ENCODE data around the gene MRI1.
A peak's percentile ranks its signal among the peaks of the same experiment; 100 is the strongest.

MRI1 gene

GRCh38 chr19:13812544-13812943 lies 48.2 kb downstream of the MRI1 start:
- ChIA-PET POLR2A (ENCODE audit: low non-redundant PET) (no interaction called here), CTCF (interaction anchor here (0.6 kb wide), 1 partner anchor 27 kb away, joined by 4 read pairs; no protein-coding TSS in a partner anchor)
- peak overlapping the region; percentile 4; the same call in 1 of the 2 replicates for H3K27ac ChIP-seq
- TF ChIP-seq CTCF (conservative IDR thresholded peaks at IDR 0.05; ENCODE audit: low read depth) = no peak
- no peak for DNase-seq (ENCODE audit: low spot score)

DNA sequence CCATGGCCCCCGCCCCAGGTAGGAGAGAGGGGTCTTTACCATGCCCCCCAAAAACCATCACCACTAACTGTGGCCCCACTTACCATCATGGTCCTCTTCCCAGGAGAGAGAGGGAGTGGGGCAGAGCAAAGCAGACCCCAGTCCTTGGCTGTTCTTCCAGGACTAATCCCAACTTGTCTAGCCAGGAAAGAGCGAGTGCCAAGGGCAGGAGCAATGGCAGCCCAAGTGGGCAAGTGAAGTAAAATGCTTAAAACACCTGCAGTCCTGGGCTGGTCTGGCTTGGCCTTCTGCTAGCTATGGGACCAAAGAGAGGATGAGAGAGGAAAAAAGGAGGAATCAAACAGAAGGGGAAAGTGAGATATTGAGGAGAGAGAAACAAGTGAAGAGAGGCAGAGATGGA lies 48.8 kb downstream of the MRI1 start:
- no peak for TF ChIP-seq CTCF (conservative IDR thresholded peaks at IDR 0.05; ENCODE audit: low read depth)
- H3K27ac ChIP-seq = peak overlapping the region; percentile 4; the same call in 1 of the 2 replicates
- ChIA-PET POLR2A (ENCODE audit: low non-redundant PET) (no interaction called here), CTCF (interaction anchor here (0.6 kb wide), 1 partner anchor 15 kb away, joined by 3 read pairs; no protein-coding TSS in a partner anchor)
- DNase-seq (ENCODE audit: low spot score) = no peak

GRCh38 chr19:13814550-13814949 lies 50.2 kb downstream of the MRI1 start:
- TF ChIP-seq CTCF (conservative IDR thresholded peaks at IDR 0.05; ENCODE audit: low read depth) = no peak
- ChIA-PET POLR2A (ENCODE audit: low non-redundant PET) (no interaction called here), CTCF (no interaction called here)
- DNase-seq (ENCODE audit: low spot score) = no peak
- peak overlapping the region; percentile 13; the same call in 1 of the 2 replicates for H3K27ac ChIP-seq

DNA sequence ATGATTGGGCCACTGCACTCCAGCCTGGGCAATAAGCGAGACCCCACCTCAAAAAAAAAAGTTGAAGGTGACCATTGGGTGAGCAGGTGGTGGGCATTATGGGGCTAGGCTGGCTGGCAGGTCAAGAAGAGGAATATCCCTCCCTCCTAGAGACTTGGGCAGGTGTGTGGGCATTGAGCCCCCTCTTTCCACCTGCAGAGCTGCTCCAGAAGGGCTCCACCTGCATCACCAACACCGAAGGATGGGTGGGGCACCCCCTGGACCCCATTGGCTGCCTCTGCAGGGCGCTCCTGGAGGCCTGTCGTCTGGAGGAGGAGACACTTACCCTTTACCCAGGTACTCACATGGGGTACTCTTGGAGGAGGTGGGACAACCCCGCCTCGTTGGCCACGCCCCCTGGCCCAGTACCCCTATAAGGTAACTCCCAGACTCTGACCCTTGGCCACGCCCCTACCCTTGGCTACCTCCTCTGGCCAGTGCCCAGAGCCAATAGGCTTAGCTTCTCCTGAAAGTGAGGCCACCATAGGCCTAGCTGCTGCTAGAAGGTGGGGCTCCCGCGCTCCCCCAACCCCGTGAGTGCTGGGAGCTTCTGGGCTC lies 52.8 kb downstream of the MRI1 start:
- ChIA-PET POLR2A (ENCODE audit: low non-redundant PET) (no interaction called here), CTCF (no interaction called here)
- DNase-seq (ENCODE audit: low spot score) = no peak
- no peak for TF ChIP-seq CTCF (conservative IDR thresholded peaks at IDR 0.05; ENCODE audit: low read depth)
- peak overlapping the region; percentile 4; the same call in 1 of the 2 replicates for H3K27ac ChIP-seq

DNA sequence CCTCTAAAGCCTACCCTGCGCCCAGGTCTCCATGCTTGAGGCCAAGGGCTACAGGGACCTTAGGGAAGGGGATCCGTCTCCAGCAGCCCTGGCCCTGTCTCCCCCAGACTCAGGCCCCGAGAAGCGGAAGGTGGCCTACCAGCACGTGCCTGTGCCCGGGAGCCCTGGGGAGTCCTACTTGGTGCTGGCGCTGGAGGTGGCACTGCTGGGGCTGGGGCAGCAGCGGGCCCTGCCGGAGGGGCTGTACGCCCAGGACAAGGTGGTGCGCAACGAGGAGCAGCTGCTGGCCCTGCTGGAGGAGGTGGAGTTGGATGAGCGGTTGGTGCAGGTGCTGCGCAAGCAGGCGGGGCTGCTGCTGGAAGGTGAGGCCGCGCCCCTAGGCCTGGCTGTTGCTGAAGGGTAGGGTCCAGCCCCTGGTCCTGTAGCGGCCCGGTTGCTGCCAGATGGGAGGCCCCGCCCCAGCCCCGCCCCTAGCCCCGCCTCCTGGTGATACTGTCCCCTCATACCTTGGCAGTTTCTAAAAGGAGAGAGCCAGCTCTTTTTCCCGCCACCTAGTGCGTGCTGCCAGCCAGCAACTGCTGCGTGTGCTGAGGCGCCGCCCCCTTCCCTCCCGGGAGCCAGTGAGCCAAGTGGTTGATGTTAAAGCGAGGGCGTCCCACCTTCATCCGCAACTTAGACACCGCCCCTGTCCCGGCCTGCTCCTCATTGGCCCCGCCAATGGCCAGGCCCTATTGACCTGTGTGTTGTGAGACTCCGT lies 53.5 kb downstream of the MRI1 start:
- no peak for DNase-seq (ENCODE audit: low spot score)
- CTCF ChIA-PET = no interaction called here
- H3K27ac ChIP-seq = peak overlapping the region; percentile 4; the same call in 1 of the 2 replicates

GRCh38 chr19:13819238-13819637 lies 54.9 kb downstream of the MRI1 start:
- H3K27ac ChIP-seq = peak overlapping the region; percentile 50
- ChIA-PET CTCF (no interaction called here), POLR2A (ENCODE audit: low non-redundant PET) (no interaction called here)
- no peak for DNase-seq (ENCODE audit: low spot score)
- no peak for TF ChIP-seq CTCF (conservative IDR thresholded peaks at IDR 0.05; ENCODE audit: low read depth)

More for the DNA sequence above, 53.5 kb downstream of the MRI1 start:
- TF ChIP-seq CTCF (conservative IDR thresholded peaks at IDR 0.05; ENCODE audit: low read depth) = no peak
- POLR2A ChIA-PET (ENCODE audit: low non-redundant PET) = no interaction called here

Measured in RWPE1 (cell line).